ENCODE results near the gene SMYD3.

- TF ChIP-seq EP300 (IDR thresholded peaks at IDR 0.05) (no peak), CTCF (IDR thresholded peaks at IDR 0.05) (no peak), POLR2A (IDR thresholded peaks at IDR 0.05) (no peak)
Measured at GRCh38 chr1:245923215-245923614, 583.9 kb downstream of the SMYD3 start.
